Measurements from ENCODE around the gene SRRM3.

DNA sequence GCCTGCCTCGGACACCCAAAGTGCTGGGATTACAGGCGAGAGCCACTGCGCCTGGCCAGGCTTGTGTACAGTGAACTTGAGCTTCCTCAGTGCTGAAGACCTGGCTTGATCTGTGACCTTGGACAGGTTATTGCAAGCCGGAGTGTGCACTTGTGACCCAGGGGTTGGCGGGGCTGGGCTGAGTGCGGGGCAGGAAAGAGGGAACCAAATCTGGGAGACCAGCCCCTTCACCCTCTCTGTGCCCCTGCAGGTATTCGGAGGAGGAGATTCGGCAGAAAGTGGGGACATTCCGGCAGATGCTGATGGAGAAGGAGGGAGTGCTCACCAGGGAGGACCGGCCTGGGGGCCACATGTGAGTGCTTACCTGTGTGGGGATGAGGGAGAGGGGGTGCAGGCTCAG is 46.2 kb downstream of the SRRM3 start:
- TF ChIP-seq, protein P1, sequence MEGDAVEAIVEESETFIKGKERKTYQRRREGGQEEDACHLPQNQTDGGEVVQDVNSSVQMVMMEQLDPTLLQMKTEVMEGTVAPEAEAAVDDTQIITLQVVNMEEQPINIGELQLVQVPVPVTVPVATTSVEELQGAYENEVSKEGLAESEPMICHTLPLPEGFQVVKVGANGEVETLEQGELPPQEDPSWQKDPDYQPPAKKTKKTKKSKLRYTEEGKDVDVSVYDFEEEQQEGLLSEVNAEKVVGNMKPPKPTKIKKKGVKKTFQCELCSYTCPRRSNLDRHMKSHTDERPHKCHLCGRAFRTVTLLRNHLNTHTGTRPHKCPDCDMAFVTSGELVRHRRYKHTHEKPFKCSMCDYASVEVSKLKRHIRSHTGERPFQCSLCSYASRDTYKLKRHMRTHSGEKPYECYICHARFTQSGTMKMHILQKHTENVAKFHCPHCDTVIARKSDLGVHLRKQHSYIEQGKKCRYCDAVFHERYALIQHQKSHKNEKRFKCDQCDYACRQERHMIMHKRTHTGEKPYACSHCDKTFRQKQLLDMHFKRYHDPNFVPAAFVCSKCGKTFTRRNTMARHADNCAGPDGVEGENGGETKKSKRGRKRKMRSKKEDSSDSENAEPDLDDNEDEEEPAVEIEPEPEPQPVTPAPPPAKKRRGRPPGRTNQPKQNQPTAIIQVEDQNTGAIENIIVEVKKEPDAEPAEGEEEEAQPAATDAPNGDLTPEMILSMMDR (IDR thresholded peaks at IDR 0.05; ENCODE audit: low read depth, low read length, poor library complexity, severe bottlenecking), result no peak
- TF ChIP-seq EZH2phosphoT487 (IDR thresholded peaks at IDR 0.05; ENCODE audit: borderline replicate concordance, low read length), result no peak
